Dedifferentiated amniotic fluid mesenchymal stem cell (primary cell): ENCODE data around the gene SLC13A4.
A peak's percentile ranks its signal among the peaks of the same experiment; 100 is the strongest.
"Not testable (repeated sequence)": the region's sequence is repeated elsewhere in the genome, so short reads cannot be mapped to it uniquely, and the experiment has no call there.

Source experiments
- DNase-seq: peaks from one replicate; pipeline ENCODE4 v3.0.0-alpha.2; 2016; ENCODE audit errors: extremely low spot score

SLC13A4 gene

GRCh38 chr7:135697276-135698049 lies 30.5 kb downstream of the SLC13A4 start:
- DNase-seq = no peak

GRCh38 chr7:135693558-135693957 lies 34.4 kb downstream of the SLC13A4 start:
- no peak for DNase-seq

DNA sequence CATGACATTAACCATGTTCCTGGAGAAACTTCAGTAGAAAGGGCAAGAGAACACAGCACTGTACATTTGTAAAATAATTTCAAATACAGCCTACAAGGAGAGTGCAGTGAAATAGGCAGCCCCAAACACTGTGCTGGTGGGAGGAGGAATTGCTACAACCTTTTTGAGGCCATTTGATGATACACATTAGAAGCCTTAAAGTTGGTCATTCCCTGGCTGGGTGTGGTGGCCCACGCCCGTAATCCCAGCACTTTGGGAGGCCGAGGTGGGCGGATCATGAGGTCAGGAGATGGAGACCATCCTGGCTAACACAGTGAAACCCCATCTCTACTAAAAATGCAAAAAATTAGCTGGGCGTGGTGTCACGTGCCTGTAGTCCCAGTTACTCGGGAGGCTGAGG lies 35.4 kb downstream of the SLC13A4 start:
- DNase-seq = not testable (repeated sequence)

DNA sequence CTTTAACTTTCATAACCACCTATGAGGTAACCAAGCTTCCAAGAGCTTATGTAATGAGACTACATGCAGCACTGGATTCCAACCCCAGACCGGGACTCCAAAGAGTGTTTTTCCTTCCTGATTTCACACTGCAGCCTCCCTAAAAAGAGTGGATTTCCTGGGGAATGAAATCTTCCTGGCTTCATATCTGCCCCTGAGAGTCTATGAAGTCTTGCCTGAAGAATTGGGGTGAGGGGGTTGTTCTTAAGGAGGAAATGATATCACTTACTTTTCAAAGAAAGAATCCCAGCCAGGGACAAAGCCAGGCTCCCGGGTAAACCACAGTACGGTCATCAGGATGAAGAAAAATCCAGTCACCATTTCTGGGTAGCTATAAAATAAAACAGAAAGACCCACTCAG lies 35.9 kb downstream of the SLC13A4 start:
- DNase-seq = no peak

GRCh38 chr7:135690566-135690965 lies 37.4 kb downstream of the SLC13A4 start:
- no peak for DNase-seq

DNA sequence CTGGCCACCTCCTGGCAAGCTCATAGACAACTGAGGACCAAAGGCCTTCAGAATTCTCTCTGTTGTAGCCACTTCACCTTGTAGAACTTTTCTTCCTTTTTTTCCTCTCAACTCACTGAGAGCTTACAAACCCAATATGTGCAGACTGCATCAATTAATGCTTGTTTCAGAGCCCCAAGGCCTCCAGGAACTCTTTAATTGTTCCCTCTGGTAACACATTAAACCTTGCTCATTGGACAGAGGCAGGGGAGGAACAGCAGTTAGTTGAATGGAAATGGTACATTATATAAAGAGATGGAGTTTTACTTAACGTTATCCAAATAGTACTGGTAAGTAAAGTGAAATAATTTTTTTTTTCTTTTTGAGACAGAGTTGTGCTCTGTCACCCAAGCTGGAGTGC lies 40.5 kb downstream of the SLC13A4 start:
- no peak for DNase-seq

GRCh38 chr7:135685306-135686084 lies 42.5 kb downstream of the SLC13A4 start:
- no peak for DNase-seq

GRCh38 chr7:135684699-135685098 lies 43.3 kb downstream of the SLC13A4 start:
- DNase-seq = no peak

GRCh38 chr7:135684136-135684535 lies 43.9 kb downstream of the SLC13A4 start:
- DNase-seq = no peak

GRCh38 chr7:135683609-135684008 lies 44.4 kb downstream of the SLC13A4 start:
- no peak for DNase-seq

DNA sequence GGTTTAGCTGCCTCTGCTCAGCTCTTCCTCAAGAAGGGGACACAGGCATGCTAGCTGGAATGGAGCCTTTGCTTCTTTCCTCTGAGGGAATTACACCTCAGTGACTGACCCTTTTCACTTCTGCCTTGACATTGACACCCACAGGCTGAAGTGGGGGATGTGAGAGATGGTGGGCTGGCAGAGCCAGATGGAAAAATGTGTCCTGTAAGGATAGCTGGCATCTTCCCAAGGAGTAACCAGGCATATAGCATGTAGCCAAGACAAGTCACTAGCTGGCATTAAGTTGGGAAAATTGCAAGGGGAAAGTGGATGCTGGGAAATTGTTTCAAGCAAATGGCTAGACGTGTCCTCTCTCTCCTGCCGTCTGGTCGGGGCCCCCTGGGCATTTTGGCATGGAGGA lies 45.8 kb downstream of the SLC13A4 start:
- DNase-seq = no peak

GRCh38 chr7:135681762-135682161 lies 46.2 kb downstream of the SLC13A4 start:
- DNase-seq = no peak

DNA sequence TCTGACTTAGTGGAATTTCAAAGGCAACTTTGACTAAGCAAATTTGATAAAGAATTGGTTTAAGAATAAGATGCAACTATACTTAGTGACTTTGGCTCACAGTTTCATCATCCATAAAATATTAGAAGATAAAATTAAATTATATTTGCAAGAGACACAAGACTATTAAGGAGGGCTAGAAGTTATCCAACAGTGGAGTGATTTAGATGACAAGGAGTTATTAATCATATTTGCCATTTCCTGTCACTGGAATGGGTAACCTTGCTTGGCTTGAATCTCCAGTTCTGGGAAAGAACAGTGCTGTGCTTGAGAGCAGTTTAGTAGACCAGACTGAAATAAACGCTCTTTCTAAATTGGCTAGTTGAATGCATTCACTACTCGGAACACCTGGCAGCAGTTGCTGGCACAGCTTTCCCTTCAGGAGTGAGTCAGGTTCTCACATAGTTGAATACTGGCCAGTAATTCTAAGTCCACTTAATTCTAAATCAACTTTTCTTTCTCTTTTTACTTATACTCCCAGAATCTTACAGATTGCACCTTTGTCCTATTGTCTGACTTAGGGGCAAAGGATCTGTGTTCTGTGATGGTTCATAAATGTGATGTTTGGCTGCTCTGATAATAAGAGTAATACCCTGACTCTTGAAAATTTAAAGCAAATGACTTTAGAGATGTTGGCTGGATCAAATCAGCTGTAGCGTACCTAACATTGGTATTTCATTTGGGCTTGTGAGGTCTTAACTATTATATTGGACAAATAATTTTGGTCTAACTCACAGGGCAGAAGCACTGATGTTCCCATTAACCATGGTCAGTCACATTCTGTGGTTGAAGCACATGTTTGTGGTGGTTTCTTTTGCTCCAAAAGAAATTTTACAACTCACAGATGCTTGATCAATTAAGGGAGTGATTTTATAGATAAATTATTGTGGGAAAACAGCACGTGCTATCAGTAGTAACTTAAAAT lies 49.1 kb downstream of the SLC13A4 start:
- no peak for DNase-seq

GRCh38 chr7:135673360-135673706 lies 54.7 kb downstream of the SLC13A4 start:
- peak; percentile 36 for DNase-seq

DNA sequence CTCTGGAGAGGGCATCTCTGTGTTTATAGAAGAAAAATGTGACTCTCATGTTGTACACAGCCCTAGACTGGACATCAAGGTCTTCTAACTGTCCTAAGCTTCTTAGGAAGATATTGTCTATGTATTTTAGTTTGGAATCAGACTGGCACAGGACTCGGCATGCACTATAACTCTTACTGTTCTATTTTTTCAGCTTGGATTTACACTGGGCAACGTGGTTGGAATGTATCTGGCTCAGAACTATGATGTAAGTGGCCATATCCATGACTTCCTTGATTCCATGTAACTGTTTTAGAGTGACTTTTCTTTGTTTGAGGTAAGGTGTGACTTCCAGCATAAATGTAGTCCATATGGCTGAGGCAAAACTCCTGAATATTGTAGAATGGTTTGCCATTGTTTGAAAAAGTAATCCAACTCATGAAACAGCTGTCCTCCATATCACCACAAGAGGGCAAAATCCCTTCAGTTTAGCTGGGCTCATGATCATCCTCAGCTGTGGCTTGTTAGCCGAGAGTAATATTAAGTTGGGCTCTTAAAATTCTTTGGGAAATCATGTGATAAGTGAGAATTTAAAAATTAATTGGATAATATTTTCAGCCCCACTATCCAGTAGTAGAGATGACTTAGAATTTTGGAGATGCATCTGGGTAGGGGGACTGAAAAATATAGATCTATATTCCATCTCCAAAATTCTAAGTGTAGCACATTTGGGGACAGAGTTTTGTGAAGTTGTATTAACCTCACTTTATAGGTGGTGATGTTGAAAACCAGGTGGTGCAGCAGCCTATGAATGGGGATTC lies 55.2 kb downstream of the SLC13A4 start:
- DNase-seq = peak; percentile 80

DNA sequence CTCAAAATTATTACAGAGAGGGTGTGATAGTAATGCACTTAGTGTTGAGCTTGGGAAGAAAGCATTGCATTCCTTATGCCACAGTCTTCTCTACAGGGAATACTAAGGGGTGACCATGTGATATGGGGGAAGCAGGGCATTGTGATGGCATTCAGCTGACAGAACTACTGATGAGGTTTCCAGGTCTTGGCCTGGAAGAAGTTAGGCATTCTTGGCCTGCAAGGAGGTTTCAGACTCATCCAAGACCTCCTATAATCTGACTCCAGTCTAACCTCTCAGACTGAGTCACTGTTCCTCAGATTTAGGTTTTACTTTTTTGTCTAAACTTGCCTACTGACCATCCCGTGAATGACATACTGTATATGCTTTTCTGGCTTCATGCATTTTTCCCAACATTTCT lies 57.8 kb downstream of the SLC13A4 start:
- peak; percentile 36 for DNase-seq

DNA sequence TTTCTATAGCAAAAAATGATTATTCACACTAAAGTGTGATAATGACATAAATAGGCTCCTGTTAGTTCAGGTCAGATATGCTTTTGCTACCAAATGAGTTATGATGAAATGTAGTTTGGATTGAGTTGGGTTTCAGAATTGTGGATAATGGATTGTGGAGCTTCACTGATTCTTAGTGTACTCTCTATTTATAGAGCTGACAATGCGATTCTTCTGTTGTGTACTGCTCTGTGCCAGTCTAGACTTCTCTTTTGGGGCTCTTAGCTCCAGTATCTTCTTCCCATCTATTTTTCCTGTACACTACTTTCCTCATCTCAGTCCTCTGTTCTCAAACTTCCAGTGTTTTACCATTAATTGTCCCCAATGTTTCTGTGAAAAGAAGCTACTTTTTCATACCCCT lies 58.2 kb downstream of the SLC13A4 start:
- DNase-seq = no peak

DNA sequence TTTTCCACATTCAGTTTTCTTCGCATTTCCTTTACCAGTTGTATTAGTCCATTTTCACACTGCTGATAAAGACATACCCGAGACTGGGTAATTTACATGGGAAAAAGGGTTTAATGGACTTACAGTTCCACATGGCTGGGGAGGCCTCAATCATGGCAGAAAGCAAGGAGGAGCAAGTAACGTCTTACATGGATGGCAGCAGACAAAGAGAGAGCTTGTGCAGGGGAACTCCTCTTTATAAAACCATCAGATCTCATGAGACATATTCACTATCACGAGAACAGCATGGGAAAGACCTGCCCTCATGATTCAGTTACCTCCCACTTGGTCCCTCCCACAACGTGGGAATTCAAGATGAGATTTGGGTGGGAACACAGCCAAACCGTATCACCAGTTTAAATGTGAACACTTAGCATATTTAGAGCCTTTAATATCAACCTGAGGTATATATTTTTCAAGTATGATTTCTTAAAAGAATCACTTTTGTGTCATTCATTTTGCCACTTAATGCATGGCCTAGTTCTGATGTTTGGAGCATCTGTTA lies 59.1 kb downstream of the SLC13A4 start:
- not testable (repeated sequence) for DNase-seq

- not testable (repeated sequence) for DNase-seq
Measured at GRCh38 chr7:135667626-135668025, 60.4 kb downstream of the SLC13A4 start.

- DNase-seq = no peak
Measured at GRCh38 chr7:135666846-135667245, 61.1 kb downstream of the SLC13A4 start.

DNA sequence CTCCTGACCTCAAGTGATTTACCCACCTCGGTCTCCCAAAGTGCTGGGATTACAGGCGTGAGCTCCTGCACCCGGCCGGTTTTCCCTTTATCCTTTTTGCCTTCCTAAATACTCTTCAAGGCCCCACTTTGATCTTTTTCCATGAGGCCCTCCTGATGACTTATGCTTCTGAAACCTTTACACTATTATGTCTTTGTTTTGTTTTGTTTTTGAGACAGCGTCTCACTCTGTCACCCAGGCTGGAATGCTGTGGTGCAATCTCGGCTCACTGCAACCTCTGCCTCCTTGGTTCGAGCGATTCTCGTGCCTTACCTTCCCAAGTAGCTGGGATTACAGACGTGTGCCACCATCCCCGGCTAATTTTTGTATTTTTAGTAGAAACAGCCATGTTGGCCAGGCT lies 61.8 kb downstream of the SLC13A4 start:
- no peak for DNase-seq
